ENCODE data around the gene RASGRP1.
"Not testable (repeated sequence)": the region's sequence is repeated elsewhere in the genome, so short reads cannot be mapped to it uniquely, and the experiment has no call there.

The RASGRP1 gene

DNA sequence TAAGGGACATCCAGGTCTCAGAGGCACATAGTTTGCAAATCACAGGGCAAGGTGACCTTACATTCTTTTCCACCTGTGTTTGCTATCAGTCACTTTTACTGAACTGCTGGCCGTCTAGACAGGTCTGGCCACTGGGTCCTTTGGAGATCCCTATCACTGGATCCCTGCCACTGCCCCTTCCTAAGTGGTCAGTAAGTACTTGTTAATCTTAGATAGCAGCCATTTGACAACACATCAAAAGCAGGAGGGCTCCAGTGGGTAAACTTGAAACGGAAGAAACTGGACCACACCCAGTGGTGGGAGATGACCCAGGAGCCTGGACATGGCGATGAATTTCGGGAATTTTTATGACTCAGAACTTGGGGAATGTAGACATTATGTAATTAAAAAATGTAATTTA lies 28.9 kb upstream of the RASGRP1 start:
- DNase-seq, result no peak
- no peak for TF ChIP-seq GATA1 (IDR thresholded peaks at IDR 0.05; ENCODE audit: low read depth, low read length)
- no peak for TF ChIP-seq POLR2A (IDR thresholded peaks at IDR 0.05; ENCODE audit: low read length)

DNA sequence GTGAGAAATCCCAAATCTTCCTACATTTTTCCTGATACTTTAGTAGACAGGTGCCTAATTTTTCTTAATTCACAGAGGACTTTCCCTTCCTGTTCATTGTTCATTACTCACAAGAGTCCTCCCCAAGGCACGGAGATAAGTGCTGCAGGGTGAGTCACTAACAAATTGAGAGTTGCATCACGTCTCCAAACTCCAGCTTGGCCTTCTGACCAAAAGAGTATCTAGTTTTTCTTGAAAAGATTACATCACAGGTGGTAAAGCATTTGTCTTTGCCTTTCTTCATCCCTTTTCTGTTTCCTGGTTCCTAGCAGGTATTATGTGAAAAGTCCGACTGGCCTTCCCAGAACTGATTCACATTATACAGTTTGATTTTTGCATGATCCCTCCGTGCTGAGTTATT lies 24.9 kb upstream of the RASGRP1 start:
- TF ChIP-seq GATA1 (IDR thresholded peaks at IDR 0.05; ENCODE audit: low read depth, low read length), result no peak
- TF ChIP-seq POLR2A (IDR thresholded peaks at IDR 0.05; ENCODE audit: low read length), result no peak
- DNase-seq, result peak in 1 of 2 experiments; percentile 5

DNA sequence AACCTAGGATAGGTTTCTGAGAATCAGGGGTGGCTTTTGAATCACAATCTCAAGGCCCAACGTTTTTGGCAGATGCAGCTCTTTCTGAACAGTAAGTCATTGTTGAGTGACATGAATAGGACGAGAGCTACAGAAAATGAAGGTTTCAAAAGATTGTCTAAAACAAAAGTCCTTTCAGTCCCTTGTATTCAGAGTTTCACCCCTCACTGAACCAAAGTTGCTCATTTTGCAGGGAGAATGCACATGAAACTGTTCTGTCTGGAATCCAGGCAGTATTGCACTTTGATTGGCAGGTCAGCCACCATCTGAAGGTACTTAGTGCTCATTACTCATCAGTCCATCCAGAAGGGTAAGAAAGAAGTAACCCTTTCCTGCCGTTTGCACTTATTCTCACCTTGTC lies 24.1 kb upstream of the RASGRP1 start:
- no peak for DNase-seq
- TF ChIP-seq GATA1 (IDR thresholded peaks at IDR 0.05; ENCODE audit: low read depth, low read length) (no peak), POLR2A (IDR thresholded peaks at IDR 0.05; ENCODE audit: low read length) (no peak)

DNA sequence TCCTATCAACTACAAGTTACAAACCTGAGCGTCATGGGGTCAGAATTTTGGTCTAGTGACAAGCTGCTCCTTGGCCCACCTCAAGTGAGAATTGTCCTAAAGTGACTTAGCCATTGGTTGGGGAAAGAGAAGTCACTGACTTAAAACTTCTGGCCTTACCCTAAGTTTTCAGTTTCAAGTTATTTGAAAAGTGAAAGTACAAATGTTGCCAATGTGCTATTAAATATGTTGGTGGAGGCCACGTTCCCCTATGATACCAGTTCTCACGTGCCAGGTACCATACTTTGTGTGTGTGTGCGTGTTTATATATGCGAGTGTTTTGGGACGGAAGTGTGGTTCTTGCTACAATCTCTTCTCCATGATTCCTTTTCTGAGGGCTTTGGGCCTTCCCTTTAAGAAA lies 22.6 kb upstream of the RASGRP1 start:
- no peak for DNase-seq
- TF ChIP-seq GATA1 (IDR thresholded peaks at IDR 0.05; ENCODE audit: low read depth, low read length) (no peak), POLR2A (IDR thresholded peaks at IDR 0.05; ENCODE audit: low read length) (no peak)

DNA sequence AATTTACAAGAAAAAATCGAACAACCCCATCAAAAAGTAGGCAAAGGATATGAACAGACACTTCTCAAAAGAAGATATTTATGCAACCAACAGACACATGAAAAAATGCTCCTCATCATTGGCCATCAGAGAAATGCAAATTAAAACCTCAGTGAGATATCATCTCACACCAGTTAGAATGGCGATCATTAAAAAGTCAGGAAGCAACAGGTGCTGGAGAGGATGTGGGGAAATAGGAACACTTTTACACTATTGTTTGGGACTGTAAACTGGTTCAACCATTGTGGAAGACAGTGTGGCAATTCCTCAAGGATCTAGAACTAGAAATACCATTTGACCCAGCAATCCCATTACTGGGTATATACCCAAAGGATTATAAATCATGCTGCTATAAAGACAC lies 21.4 kb upstream of the RASGRP1 start:
- not testable (repeated sequence) for DNase-seq

DNA sequence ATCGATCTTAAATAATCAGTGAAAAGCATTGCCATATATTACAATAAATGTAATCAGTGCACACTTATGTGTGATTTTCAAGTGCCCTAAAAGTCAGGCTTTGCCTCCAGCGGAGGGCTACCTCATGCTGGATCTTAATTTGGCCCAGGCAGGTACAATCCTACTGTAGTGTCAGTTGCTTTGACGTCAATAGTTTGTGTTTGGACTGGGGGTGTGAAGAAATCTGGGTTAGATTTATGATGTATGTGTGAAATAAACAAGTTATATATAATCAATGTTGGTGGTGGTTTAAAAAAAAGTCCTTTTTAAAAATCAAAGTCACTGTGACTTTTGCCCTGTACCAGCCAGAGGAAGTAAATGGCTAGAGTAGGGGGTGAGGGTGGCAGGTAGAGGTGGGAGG lies 14.0 kb upstream of the RASGRP1 start:
- no peak for DNase-seq
- TF ChIP-seq GATA1 (IDR thresholded peaks at IDR 0.05; ENCODE audit: low read depth, low read length), result no peak
- TF ChIP-seq POLR2A (IDR thresholded peaks at IDR 0.05; ENCODE audit: low read length), result no peak

DNA sequence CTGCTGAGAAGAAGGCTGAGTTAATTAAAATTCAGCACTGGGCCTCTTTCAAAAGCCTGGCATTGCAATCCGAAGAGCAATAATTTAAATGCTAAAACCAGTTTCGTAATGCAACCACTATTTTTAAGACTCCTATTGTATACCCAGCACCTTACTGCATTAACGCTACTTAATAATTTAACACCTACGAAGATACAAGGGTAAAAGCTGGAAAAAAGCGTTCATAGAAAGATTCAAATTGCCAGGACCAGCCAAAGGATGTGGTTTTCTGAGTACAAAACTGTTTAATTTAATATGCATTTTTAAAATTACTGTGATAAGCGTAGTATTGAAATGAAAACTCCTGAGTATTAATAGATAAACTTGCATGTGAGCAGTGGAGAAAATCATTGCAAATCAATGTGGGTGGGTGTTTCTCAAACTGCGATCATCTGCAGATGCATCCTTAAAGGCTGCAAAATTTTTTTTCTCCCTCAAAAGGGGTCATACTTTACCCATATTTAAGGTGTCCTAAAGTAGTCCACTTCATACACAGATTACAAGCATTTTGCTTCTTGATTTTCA lies 12.9 kb upstream of the RASGRP1 start:
- TF ChIP-seq GATA1 (IDR thresholded peaks at IDR 0.05; ENCODE audit: low read depth, low read length) (no peak), POLR2A (IDR thresholded peaks at IDR 0.05; ENCODE audit: low read length) (no peak)
- no peak for DNase-seq

DNA sequence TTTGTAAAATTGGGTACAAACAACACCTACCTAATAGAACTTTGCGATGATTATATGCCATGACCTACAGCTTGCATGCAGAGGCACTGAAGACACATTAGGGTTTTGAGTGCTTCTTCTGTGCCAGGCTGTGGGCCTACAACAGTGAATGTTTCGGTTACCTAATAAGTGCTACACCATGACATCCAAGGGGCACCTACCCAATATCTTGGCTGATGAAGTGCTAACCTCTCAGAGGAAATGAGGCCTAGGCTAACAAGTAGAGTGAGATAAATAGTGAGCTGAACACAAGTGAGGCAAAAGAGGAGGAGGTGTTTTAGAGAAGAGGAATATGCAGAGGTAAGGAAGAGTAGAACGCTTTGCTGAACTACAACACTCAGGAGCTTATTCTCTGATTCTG lies 12.2 kb upstream of the RASGRP1 start:
- TF ChIP-seq POLR2A (IDR thresholded peaks at IDR 0.05; ENCODE audit: low read length) (no peak), GATA1 (IDR thresholded peaks at IDR 0.05; ENCODE audit: low read depth, low read length) (no peak)
- no peak for DNase-seq

DNA sequence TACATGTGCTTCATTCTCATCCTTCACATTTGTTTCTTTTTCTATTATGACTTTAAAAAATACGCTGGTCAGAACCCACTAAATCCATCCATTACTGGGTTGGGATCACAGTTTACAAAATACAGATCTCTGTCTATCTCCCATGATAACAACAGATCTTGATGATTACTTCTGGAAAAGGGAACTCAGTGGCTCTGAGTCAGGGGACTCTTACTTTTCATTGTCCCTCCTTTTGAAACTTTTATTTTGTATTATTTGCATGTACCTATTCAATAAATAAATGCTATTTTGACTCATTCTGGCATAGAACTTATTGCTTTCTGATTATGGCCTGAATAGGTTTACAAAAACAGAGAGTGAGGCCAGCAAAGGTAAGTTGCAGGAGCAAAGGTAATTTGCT lies 11.6 kb upstream of the RASGRP1 start:
- TF ChIP-seq GATA1 (IDR thresholded peaks at IDR 0.05; ENCODE audit: low read depth, low read length), result no peak
- no peak for TF ChIP-seq POLR2A (IDR thresholded peaks at IDR 0.05; ENCODE audit: low read length)
- no peak for DNase-seq

DNA sequence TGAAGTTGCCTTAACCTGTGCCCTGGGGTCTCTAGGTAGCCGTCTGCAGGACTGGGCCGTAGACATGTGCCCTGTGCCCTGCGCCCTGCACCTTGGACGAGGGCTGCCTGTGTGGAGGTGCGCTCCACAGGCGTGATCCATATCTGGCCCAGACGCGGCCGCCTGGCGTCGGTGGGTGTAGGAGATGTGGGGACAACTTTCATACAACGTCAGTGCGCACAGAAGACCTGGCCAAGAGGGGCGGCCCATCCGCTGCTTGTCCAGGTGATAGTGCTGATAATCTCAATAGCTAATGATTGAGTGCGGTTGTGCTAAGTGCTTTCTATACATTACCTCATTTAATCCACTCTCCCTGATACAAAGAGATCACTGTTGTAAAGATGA lies 665 bp upstream of the RASGRP1 start:
- no peak for DNase-seq
- TF ChIP-seq POLR2A (IDR thresholded peaks at IDR 0.05; ENCODE audit: low read length) (no peak), GATA1 (IDR thresholded peaks at IDR 0.05; ENCODE audit: low read depth, low read length) (no peak)

DNA sequence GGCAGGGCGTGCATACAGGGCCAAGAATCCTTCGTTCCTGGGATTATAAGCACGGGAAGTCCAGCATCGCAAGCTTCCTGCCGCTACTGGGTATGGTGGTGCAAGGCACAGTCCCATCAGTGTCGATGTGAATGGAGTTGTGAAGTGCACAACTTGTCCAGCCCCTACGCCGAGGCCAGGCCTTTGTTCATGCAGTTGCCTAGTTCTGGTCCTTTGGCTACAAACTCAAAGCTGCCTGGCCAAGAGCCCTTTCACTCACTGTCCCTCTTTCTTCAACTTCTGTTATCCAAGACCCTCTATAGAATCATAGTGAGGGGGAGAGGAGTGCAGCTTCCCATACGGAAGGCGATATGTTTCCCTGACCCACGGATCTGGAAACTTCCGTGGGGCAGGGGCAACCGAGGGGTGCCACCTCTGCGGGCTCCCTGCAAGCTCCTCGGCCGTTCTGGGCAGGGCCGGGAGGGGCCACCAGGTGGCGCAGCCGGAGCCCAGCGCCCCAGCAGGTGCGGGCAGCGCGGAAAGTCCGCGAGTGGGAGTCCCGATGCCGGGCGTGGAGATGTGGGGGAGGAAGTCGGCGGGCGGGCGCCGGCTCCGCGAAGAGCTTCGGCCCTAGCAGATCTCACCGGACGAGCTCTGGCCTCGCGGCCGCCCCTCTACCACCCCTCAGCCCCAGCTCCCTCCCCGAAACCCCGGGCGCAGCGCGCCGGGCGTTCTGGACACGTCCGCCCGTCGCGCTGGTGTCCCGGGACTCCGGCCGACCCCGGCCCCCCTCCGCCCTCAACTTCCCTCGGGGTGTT lies 693 bp downstream of the RASGRP1 start:
- peak; percentile 48 to 72 for DNase-seq
- TF ChIP-seq POLR2A (IDR thresholded peaks at IDR 0.05; ENCODE audit: low read length), result no peak
- TF ChIP-seq GATA1 (IDR thresholded peaks at IDR 0.05; ENCODE audit: low read depth, low read length), result no peak

DNA sequence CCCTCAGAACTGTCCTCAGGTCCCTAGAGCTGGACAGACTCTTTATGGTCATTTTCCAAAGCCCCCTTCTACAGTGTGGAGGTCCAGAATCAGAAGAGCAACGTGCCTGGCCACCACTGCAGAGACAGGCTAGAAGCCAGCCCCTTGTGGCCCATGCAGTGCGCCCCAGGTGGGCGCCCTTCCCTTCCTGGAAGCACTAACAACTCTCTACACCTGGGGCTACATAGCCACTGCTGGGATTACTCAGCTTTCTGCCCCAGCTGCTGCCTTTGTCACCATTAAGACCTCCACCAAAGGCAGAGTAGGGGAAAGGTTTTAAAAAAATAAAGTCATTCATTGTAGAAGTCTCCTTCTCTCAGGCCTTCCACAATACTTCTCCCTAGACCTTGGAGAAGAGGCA lies 2.3 kb downstream of the RASGRP1 start:
- TF ChIP-seq GATA1 (IDR thresholded peaks at IDR 0.05; ENCODE audit: low read depth, low read length) (no peak), POLR2A (IDR thresholded peaks at IDR 0.05; ENCODE audit: low read length) (no peak)
- no peak for DNase-seq

DNA sequence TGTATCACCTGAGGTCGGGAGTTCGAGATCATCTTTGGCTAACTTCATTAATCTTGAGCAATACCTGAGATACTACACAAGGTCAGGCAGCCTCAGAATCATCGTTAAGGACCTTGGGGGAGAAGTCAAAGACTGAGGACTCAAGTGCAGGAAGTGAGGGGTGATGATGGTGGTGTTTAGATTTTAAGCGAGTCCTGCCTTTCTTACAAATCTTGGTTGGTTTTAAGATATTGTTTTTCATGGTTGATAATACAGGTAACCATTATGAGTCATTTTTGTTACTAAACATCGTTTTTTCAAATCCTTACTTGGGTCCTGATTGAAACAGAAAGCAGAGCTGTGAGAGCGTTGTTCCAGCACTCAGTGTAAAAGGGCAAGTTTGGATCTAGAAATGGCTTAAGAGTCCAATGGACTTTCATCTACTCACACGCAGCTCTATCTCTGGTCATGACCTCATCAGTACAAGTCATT lies 4.1 kb downstream of the RASGRP1 start:
- no peak for DNase-seq
- TF ChIP-seq POLR2A (IDR thresholded peaks at IDR 0.05; ENCODE audit: low read length) (no peak), GATA1 (IDR thresholded peaks at IDR 0.05; ENCODE audit: low read depth, low read length) (no peak)

DNA sequence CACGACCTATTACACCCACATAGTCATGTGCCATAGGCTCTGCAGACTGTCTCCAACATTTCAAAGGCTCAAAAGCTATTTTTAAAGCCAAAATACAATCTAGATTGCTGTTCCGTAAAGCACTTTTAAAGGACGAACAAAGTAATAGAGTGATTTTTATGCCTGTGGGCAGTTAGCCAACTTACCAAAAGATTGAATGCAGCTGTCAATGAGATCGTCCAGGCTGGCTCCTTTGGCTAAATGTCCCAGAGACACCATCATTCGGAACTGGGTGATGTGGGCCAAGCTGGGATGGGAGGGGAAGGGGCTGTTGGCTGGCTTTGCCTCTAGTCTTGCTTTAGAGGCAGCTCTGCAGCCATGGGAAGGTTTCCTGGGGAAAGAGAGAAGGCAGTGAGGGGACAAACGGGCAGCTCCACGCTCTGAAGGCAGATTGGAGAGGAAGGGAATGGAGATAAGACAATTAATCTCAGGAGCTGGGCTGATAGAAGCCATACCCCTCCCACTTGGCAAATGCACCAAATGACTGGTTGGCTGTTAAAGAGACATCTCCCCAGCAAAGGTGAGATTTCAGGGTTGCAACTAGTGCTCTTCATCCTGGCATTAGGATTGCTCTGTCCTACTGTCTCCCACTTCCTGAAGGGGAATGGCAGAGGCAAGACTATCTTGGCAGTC lies 4.8 kb downstream of the RASGRP1 start:
- no peak for DNase-seq
- TF ChIP-seq POLR2A (IDR thresholded peaks at IDR 0.05; ENCODE audit: low read length) (no peak), GATA1 (IDR thresholded peaks at IDR 0.05; ENCODE audit: low read depth, low read length) (no peak)

DNA sequence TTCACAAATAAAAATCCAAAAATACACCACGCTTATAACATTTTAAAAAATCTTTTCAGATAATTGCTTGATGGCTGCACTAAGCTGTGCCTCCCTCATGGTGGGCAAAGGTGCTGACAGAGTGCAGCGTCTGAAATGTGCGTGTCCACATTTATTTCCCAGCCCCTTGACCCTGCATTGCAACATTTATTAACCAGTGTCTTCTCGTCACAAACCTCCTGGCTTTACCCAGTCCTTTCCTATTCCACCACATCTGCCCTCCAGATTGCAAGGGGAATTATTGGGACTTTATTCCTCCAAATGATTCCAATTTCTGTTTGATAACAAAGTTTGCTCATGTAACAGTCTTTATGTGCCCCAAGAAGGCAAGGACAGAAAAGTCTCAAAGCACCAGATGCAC lies 5.5 kb downstream of the RASGRP1 start:
- no peak for DNase-seq
- TF ChIP-seq POLR2A (IDR thresholded peaks at IDR 0.05; ENCODE audit: low read length) (no peak), GATA1 (IDR thresholded peaks at IDR 0.05; ENCODE audit: low read depth, low read length) (no peak)

Measured in erythroblast (primary cell).